ENCODE results near the gene FMO4.
"Not testable (repeated sequence)": the region's sequence is repeated elsewhere in the genome, so short reads cannot be mapped to it uniquely, and the experiment has no call there.

The FMO4 gene, protein sequence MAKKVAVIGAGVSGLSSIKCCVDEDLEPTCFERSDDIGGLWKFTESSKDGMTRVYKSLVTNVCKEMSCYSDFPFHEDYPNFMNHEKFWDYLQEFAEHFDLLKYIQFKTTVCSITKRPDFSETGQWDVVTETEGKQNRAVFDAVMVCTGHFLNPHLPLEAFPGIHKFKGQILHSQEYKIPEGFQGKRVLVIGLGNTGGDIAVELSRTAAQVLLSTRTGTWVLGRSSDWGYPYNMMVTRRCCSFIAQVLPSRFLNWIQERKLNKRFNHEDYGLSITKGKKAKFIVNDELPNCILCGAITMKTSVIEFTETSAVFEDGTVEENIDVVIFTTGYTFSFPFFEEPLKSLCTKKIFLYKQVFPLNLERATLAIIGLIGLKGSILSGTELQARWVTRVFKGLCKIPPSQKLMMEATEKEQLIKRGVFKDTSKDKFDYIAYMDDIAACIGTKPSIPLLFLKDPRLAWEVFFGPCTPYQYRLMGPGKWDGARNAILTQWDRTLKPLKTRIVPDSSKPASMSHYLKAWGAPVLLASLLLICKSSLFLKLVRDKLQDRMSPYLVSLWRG

DNA sequence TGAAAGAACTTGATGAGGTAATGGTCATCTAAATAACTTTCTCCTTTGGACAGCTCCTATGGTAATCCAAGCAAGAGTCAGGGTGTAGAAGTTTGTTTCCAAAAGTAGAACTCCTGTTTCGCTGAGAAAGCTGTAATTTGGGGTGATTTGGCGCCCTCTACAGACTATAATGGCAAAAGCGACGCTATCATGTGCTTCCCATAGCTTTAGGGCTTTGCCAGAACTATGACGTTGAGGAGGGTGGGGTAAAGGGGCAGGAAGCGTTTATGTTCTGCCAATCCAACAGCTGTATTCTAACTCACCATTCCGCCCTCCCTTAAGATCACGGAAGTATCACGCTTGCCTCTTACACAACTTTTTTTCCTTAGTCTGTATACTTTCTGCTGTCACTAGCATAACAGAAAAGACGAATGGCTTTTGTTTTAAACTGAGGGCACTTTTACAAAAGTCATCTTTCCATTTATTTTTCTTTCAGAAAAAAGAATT, at the start of gene FMO4:
TSS of gene FMO4 (plus strand) at position 349 of the 486 bp plus-strand sequence. CDS start 5,643 bp downstream, outside the sequence.
- DNase-seq, result peak; percentile 75 to 93

DNA sequence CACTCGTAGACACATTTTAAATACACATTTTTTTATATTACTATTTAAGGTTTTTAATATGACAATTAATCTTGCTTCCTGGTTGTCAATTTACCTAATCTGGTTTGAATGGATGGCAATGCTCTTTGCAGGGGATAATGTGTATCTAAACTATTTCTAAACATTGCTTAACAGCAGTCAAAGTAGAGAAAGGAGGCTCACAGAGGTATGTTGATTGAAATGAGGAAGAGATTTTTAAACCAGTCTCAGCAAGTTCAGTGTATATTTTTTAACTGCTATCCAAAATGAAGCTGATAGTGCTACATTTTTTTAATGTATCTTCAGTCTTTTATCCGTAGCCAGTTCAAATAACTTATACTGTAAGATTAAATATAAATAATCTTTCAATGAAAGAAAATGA, 48.3 kb upstream of the FMO4 start:
- DNase-seq, result no peak

DNA sequence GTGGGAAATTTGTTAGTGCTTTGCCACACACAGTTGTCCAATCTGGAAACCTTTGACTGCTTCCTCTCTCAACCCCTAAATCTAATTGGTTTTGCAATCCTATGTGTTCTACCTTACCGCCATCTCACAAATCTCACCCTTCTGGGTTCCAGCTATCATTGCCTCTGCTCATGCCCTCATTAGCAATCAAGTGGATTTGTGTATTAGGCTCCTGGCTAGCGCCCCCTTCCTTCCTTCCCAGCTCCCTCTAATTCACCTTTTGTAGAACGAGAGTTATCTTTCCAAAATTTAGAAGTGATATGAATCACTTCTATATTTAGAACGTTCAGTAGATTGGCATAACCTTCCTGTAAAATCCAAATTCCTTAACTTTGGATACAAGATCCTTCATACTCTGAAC, 47.1 kb upstream of the FMO4 start:
- no peak for DNase-seq

DNA sequence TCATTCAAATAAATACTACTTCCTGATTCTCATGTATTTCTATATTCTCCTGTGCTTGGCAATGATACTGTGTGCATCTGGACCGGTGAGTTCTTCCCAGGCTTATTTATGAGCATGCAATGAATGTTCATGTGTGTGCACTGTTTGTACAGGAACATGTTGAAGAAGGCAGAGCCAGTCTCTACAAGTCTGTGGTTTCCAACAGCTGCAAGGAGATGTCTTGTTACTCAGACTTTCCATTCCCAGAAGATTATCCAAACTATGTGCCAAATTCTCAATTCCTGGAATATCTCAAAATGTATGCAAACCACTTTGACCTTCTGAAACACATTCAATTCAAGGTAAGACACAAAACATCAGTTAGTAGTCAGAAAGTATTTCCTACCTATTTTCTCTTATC, 46.6 kb upstream of the FMO4 start:
- DNase-seq, result no peak

DNA sequence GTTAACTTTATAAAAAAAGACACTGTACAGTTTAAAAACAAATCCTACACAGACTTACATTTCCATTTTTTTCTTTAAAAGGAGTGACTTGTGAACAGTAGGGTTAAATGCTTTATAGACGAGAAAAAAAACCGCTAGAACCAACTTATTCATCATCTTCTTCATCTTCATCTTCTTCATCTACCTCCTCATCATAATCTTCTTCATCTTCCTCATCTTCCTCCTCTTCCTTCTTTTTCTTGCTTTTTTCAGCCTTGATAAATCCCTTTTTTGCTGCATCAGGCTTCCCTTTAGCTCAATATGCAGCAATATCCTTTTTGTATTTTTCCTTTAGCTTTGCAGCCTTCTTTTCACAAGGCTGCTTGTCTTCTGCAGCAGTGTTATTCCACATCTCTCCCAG, 43.2 kb upstream of the FMO4 start:
- no peak for DNase-seq

DNA sequence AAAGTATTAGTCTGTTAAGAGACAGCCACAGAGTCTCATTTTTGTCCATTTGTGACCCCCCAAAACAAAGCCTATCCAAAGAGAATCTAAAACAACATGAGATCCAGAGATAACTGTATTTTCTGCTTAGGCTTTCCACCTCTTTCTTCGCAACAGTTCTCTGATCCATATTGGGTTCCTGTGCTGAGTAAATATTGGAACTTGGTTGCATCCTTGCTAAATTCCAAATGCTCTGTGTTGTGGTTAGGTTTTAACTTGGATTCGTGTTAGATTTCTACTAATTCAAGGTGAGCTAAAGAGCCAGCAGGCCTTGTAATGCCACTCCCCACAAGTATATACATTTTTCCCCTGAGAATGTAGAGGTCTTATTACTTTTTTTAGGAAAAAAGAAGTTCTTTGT, 36.4 kb upstream of the FMO4 start:
- DNase-seq, result no peak

DNA sequence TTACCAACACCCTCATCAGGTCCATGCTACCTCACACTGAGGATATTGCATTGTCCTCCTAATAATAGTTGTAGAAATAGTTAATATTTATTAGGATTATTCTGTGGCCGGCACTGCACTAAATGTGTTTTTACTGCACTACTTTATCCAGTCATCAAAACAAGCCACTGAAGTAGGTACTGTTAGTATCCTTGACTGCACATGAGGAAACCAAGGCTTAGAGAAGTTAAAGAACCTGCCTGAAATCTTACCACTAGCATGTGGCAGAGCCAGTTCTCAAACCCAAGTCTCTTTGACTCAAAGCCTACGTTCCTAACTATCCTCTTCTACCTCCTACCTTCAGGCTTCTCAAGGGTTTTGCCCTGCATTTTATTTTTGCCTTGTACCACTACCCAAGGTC, 34.7 kb upstream of the FMO4 start:
- no peak for DNase-seq

DNA sequence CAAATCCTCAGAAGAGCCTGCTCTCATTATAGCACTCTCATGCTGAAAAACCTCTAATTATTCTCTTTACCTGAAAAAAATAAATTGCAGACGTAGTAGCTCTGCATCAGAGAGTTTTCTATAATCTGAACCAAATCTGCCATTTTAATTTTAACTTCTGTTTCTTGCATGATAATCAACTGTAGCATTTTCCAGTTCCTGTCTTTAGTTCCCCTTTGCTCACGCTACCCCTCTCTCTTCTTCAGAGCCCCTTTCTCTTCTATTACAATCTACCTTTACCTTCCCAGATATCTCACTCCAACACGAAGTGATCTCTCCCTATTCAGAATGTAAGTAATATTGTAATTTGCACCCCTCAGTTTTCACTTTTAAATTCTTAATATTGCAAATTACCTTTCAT, 34.3 kb upstream of the FMO4 start:
- DNase-seq, result no peak

DNA sequence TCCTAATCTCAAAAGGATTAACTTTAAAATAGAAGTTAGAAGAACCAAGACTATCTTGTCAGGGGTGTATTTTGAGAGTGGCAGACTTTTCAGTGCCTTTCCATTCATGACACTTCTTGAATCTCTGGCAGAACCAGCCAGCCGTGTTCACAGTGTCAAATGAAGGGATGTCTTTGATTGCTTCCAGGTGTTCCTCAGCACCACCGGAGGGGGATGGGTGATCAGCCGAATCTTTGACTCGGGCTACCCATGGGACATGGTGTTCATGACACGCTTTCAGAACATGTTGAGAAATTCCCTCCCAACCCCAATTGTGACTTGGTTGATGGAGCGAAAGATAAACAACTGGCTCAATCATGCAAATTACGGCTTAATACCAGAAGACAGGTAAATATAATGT, 33.4 kb upstream of the FMO4 start:
- DNase-seq, result no peak

DNA sequence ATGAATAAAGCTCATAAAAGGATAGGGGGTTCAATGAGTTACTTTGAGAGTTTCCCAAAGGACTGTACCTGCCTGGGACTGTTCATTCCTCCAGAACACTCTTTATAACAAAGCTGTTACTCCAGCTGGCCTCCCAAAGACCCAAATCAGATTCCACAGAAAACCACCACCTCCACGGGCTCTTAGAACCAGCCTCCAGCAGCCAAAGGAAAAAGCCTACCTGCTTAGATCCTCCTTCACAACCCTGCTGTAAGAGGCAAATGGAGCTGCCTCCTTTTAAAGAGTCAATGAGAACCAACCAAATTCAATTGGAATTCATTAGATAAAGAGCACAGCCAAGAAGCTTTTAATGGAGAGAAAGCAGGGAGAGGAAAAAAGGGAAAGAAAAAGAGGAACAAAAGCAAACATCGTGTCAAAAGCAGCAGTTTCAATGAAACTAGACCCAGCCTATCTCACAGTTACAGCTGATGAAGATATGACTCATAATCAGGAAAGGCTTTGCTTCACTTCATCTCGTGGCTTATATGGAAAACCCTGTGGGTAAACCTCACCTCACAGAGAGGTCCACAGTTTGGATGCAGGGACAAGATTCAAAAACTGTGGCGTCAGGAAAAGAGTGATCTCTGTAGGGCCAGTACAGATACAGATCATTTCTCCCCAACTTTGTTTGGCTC, 27.8 kb upstream of the FMO4 start:
- DNase-seq, result no peak

DNA sequence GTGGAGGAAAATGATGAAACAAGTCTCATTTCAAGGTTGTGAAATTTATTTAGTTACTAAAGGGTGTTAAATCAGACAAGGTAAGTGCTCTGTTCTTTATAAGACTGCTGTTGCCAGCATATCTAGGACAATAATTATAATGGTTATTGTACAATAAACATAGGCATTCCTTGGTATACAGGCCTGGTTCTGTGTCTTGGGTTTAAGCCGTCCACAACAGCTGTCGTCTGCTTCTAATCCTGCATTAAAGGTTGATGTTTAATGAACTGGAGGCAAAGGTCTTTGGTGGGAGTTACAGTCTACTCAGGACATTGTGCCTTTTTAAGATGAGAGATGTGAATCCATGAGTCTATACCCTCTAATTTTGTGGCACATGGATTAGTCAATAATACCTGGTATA, 23.4 kb upstream of the FMO4 start:
- no peak for DNase-seq

DNA sequence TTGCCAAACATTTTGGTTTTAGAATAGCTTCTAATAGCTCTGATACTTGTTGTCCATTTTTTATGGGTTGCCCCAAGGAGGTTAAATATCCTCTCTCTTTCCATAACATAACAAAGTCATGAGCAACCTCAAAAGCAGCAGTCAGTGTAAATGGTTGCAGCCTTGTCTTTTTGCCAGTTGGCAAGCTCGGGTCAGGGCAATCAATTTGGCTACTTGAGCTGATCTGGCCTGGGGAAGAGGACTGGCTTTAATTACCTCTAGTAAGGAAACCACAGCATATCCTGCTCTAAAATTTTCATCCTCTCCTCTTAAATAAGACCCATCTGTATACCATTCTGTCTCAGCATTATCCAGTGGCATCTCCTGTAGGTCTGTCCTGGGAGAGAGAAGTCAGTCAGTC, 21.2 kb upstream of the FMO4 start:
- no peak for DNase-seq

DNA sequence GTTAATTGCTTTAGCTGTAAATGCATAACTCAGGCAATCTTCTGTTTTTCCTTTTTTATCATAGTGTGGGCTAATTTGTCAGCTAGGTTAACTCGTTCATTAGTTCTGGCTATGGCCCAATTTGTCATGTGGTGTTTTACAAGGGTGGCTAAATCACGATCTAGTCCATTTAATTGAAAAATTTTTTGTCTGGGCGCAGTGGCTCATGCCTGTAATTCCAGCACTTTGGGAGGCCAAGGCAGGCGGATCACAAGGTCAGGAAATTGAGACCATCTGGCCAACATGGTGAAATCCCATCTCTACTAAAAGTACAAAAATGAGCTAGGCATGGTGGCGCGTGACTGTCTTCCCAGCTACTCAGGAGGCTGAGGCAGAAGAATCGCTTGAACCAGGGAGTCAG, 18.6 kb upstream of the FMO4 start:
- not testable (repeated sequence) for DNase-seq

DNA sequence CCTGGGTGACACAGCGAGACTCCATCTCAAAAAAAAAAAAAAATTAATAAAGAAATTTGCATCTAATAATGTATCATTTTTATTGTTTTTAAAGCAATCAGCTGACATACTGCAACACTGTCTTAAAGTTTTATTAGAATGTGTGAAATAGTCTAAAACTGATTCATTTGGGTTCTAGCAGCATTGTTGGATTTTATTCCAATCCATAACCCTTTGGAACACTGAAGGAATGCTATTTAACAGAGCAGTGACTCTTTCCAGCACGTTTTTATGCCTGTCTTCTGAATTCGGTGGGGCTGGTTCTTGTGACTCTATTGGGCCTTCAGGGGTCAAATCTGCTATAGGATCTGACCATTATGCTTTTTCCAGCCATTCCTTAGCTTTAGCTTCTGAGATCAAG, 18.2 kb upstream of the FMO4 start:
- no peak for DNase-seq

DNA sequence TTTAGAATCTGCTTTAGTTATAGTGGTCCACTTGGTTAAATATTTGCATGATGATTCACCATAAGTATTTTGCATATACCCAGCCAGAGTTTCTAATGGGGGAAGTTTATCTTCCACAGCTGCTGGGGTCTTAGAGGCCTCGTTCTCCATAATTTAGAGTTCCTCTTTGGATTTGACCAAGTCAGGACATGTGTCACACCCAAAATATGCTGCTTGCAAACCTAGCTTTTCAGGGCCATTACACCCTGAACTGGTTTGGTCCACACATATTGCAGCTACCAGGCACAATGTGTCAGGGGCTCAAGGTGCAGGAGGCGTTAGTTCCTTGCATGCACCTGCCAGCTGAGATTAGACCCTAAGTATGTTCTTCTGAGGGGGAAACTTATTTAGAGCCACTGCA, 17.1 kb upstream of the FMO4 start:
- no peak for DNase-seq

DNA sequence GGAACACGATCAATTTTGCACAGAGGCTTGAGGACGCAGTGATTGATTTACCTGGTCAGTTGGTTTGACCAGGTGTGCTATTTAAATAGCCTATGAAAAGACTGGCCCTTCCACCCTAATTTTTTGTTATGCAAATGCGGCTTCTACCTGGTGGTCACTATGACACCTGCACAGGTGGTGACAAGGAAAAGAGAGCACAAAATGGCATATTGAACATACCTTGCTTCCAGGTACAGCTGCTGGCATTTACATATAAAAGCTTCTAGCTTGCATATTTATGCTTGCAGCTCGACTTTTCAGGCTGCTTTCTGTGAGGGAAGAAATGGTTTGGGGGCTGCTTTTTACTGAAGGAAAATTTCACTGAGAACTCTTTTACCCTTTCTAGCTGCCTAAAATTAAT, 15.3 kb upstream of the FMO4 start:
- DNase-seq, result no peak

DNA sequence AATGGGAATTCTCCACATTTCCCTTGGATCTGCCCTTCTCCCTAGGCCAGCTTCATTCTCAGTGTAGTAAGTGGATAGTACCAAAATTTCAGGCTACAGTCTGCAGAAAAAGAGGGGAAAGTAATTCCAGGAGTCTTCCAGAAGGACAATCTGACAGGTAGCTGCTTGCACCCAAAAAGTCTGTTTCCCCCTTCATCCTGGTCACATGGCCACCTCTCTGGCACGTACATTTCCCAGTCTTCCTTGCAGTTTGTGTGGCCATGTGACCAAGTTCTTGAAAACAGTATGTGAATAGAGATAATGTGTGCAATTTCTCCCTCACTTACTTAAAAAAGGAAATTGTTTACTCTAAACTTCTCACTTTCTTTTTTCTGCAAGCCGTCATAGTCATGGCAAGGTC, 14.6 kb upstream of the FMO4 start:
- no peak for DNase-seq

DNA sequence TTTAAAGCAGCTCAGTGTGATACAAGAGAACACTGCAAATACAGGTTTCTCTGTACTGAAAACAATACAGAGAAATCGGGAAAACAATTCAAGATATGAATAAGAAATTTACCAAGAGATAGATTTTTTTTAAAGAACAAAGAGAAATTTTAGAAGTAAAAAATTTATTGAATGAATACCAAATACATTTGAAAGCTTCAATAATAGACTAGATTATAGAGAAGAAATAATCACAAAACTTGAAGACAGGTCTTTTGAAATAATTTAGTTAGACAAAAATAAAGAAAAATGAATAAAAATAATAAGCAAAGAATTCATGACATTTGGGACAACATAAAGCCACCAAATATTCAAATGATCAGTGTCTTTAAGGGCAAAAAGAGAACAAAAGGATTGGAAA, 13.6 kb upstream of the FMO4 start:
- no peak for DNase-seq

DNA sequence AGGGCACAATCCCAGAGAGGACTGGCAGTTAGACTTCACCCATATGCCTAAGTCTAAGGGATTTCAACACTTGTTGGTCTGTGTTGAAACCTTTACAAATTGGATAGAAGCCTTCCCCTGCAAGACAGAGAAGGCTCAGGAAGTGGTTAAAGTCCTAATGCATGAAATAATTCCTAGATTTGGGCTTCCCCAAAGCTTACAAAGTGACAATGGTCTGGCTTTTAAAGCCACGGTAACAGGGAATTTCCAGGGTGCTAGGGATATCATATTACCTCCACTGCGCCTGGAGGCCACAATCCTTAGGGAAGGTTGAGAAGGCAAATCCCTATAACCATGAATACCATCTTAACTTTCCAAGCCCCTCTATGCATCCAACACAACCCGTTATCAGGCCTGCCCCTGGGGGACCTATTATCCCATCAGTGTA, 3.3 kb upstream of the FMO4 start:
- no peak for DNase-seq

DNA sequence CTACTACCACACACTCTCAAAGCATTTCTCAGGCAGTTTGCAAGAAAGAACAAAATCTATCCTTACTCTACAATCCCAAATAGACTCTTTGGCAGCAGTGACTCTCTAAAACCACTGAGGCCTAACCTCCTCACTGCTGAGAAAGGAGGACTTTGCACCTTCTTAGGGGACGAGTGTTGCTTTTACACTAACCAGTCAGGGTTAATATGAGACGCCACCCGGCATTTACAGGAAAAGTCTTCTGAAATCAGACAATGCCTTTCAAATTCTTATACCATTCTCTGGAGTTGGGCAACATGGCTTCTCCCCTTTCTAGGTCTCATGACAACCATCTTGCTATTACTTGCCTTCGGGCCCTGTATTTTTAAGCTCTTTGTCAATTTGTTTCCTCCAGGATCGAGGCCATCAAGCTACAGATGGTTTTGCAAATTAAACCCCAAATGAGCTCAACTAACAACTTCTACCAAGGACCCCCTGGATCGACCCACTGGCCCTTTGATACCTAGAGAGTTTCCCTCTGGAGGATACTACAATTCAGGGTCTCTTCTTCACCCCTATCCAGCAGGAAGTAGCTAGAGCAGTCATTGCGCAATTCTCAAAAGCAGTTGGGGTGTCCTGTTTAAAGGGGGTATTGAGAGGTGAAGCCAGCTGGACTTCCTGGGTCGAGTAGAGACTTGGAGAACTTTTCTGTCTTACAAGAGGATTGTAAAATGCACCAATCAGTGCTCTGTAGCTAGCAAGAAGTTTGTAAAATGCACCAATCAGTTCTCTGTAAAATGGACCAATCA, 2.0 kb upstream of the FMO4 start:
- DNase-seq, result no peak

DNA sequence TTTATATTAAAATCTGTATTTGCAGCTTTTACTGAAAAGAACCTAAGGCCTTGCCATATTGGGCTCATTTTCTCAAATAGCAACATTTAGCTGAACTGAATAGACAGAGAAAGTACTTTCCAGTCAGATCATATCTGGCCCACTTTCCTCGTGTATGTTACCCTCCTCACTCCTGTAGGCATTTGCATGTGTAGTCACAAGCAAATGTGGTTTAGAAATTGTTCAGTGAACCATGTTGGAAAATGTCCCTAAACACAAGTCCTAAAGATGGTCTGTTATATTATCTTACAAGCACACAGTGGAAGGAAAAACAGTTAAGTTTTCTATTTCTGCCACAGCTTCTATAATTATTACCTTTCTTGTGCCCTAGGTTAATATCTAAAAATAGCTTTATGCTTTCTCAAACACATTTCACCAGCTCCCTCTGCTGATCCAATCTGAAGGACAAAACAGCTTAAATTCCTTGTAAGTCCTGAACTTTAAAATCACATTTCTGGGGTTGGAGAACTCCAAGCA, 606 bp upstream of the FMO4 start:
- DNase-seq, result no peak

DNA sequence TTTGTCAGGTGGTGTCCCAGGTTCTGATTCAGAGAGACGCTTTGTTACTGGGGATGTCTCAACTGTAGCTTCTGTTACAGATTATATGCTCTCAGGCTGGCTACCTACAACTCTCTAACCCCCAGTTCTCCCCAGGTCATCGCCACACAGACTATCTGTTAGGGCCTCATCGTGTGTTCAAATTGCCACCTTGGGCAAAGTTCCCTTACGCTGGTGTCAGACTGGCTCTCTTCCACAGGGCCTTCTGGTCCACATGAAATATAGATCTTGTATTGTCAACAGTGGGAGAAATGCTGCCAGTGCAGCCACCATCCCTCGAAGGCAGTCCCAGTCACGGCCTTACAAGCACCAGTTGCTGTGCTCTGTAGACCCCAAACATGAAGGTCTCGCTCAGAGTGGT, 15.3 kb downstream of the FMO4 start:
- DNase-seq, result no peak

DNA sequence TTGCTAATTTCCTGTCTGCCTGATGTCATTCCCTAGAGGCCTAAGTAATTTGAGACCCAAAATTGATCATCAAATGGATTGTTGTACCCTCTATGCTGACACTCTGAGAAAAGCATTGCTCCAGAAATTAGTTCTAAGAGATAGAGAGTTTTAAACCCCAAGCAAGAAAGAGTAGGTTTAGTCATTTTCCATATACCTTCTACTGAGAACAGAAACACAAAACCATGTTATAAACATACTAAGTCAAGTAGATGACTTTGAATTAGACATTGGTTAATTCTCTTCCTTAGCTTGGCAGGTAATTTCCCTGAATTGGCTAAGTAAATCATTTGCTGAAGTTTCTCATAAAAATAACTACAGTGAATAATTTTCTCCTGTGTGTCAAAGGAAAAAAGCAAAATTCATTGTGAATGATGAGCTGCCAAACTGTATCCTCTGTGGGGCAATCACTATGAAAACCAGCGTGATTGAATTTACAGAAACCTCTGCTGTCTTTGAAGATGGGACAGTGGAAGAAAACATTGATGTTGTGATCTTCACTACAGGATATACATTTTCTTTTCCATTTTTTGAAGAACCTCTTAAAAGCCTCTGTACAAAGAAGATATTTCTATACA, 20.1 kb downstream of the FMO4 start:
- DNase-seq, result no peak
